ENCODE data around the gene ARMC9. TPM values are rescaled to one million over a fixed set of nuclear protein-coding genes. Genes with fewer than 3 reads are reported as not detected.
"Not testable (repeated sequence)": the region's sequence is repeated elsewhere in the genome, so short reads cannot be mapped to it uniquely, and the experiment has no call there.

Gene ARMC9
- total RNA-seq, 1 donor from 2014 or later: 19.9 TPM

DNA sequence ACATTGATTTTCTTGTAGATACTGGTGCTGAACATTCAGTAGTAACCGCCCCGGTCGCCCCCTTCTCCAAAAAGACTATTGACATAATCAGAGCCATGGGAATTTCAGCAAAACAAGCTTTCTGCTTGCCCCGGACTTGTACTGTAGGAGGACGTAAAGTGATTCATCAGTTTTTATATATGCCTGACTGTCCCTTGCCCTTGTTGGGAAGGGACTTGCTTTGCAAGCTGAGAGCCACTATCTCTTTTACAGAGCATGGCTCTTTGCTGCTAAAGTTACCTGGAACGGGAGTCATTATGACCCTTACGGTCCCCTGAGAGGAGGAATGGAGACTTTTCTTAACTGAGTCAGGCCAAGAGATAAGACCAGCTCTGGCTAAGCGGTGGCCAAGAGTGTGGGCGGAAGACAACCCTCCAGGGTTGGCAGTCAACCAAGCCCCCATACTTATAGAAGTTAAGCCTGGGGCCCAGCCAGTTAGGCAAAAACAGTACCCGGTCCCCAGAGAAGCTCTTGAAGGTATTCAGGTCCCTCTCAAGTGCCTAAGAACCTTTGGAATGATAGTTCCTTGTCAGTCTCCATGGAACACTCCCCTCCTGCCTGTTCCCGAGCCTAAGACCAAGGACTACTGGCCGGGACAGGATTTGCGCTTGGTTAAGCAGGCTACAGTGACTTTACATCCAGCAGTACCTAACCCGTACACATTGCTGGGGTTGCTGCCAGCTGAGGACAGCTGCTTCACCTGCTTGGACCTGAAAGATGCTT is 205.2 kb downstream of the ARMC9 start:
- DNase-seq: not testable (repeated sequence)

- not testable (repeated sequence) for DNase-seq
Observed at GRCh38 chr2:231404183-231404578, 205.8 kb downstream of the ARMC9 start.

DNA sequence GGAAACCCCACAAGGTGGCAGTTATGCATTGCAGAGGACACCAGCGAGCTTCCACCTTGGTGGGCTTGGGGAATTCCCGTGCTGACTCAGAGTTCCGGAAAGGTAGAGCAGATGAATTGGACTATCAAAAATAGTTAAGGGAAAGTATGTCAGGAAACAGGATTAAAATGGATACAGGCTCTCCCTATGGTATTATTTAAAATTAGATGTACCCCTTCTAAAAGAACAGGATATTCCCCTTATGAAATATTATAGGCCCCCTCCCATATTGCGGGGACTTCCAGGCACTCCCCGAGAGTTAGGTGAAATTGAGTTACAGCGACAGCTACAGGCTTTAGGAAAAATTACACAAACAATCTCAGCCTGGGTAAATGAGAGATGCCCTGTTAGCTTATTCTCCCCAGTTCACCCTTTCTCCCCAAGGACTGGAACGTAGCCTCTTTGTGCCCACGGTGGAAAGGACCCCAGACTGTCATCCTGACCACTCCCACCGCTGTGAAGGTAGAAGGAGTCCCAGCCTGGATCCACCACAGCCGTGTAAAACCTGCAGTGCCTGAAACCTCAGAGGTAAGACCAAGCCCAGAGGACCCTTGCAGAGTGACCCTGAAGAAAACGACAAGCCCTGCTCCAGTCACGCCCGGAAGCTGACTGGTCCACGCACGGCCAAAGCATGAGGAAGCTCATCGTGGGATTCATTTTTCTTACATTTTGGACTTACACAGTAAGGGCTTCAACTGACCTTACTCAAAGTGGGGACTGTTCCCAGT is 207.4 kb downstream of the ARMC9 start:
- peak; percentile 51 for DNase-seq

DNA sequence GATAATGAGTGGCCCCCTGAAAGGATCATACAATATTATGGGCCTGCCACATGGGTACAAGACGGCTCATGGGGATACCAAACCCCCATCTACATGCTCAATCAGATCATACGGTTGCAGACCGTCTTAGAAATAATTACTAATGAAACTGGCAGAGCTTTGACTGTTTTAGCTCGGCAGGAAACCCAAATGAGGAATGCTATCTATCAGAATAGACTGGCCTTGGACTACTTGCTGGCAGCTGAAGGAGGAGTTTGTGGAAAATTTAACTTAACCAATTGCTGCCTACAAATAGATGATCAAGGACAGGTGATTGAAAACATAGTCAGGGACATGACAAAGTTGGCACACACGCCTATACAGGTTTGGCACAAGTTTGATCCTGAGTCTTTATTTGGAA is 209.3 kb downstream of the ARMC9 start:
- not testable (repeated sequence) for DNase-seq

DNA sequence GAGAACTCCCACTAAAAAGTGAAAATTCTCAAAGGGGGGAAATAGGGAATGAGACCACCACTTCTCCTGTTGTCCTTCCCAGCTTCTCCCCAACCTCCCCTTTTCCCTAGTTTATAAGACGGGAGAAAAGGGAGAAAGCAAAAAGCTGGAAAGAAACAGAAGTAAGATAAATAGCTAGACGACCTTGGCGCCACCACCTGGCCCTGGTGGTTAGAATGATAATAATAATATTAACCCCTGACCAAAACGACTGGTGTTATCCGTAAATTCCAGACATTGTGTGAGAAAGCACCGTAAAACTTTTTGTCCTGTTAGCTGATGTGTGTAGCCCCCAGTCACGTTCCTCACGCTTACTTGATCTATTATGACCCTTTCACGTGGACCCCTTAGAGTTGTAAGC is 209.9 kb downstream of the ARMC9 start:
- DNase-seq: not testable (repeated sequence)

- no peak for DNase-seq
Observed at GRCh38 chr2:231409776-231410175, 211.3 kb downstream of the ARMC9 start.

DNA sequence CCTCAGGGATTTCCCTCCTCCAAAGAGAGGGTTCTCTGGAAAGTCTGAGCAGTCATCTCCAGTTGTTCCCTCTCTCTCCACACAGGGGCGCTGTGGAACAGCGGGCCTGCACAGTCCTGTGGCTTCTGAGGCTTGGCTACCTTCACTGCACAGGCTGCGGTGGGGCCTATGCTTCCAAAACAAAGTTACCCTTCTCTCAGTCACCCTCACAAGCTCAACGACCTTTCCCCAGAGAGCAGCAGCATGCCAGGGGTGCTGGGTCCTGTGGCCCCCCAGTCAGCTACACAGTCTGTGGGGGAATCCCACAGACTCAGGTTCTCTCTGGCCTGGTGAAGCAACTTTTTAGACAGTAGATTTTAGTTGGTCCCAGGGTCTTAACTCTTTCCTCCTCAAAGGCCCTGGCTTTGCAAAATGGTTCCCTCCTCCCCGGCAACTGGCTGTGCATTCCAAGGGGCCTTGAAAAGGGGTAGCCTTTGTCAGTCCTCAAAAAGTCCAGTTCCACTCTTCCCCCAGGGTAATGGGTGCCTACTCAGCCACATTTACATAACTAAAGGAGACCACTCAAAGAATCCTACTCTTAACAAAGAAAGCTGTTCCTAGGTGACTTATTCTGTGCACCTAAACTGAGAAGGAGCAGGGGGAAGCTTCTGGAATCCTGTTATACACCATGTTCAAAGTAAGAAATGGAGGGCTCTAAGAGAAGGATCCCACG is 212.0 kb downstream of the ARMC9 start:
- no peak for DNase-seq

GRCh38 chr2:231411237-231411636 is 212.8 kb downstream of the ARMC9 start:
- DNase-seq: no peak

DNA sequence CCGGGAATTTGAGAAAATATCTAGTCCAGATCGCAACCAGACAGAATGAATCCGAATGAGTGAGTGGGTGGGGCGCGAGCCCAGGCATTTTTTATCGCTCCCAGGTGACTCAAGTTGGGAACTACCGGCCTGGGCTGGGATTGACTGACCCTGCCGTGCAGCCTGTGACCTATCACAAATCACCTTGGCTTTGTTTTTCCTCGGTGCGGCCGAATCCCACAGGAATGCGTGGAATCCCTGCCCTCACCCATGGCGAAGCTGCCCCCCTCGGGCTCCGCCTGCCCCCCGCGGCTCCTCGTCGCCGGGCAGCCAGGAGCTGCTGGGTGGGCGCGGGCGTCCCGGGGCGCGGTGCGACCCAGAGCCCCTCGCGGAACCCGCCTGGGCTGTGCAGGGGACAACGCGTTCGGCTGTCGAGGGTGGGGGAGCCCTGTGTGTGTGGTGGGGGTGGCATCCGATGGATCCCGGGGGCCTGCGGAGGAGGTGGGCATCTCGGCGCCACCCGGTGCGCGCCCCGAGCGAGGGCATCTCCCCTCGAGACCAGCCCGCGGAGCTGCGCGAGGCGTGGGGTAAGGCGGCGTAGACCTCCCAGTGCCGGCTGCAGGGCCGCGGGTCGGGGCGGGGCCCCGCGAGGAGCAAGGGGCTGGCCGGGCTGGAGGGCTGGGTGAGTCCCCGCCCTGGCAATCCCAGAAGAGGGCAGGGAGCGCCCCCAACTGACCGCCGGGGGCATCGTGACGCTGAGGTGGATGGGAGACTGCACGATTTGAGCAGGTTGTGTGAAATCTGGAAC is 213.6 kb downstream of the ARMC9 start:
- peak; percentile 87 for DNase-seq

- DNase-seq: no peak
Observed at GRCh38 chr2:231412618-231412963, 214.2 kb downstream of the ARMC9 start.

- DNase-seq: no peak
Observed at GRCh38 chr2:231413456-231413855, 215.0 kb downstream of the ARMC9 start.

DNA sequence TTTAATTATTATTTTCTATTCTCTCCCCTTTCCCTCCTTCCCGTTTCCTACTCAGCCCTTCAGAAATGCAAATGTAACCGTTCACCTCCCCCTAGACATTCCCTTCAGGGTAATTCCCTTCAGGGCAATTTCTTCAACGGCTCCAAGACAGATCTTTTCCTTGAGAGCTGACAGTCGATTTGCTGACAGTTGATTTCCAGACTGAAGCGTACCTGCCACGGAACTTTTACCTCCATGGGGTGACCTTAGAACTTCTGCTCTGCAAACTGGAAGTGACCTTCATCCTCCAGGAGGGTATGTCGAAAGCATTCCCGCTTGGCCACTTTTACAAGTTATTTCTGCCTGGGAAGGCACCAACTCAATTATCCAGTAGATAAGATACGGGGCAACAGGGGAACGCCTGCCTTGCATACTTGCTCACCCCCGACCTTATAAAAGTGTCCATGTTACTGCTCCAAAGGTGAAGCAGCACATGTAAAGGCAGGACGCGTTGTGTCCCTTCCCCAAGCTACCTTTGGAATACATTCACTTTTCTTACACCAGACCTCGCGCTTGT is 215.6 kb downstream of the ARMC9 start:
- DNase-seq: no peak

GRCh38 chr2:231415029-231415428 is 216.6 kb downstream of the ARMC9 start:
- DNase-seq: peak; percentile 51

GRCh38 chr2:231418820-231419640 is 220.6 kb downstream of the ARMC9 start:
- DNase-seq: no peak

DNA sequence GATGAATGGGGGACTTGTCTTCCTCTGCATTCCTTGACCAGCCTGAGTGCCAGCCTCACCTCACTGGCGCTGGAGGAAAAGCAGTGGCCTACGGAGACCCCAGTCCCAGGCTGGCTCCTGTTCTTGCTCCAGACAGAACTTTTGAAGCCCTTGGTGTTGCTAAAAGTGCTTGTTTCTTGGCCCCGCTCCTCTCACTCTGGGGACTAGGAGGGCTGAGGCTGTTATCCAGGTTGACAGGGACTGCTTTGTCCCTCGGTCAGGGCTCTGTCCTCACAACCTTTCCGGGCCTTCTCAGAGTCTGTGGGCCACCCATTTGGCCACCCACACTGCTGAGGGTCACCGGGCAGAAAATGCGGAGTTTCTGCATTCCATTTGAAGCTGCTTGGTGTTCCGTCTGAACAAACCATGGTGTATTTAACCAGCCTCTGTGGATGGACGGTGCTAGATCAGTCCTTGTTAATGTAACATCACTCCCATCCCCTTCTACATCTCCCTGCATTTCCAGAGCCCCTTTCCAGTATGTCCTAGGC is 222.7 kb downstream of the ARMC9 start:
- no peak for DNase-seq

DNA sequence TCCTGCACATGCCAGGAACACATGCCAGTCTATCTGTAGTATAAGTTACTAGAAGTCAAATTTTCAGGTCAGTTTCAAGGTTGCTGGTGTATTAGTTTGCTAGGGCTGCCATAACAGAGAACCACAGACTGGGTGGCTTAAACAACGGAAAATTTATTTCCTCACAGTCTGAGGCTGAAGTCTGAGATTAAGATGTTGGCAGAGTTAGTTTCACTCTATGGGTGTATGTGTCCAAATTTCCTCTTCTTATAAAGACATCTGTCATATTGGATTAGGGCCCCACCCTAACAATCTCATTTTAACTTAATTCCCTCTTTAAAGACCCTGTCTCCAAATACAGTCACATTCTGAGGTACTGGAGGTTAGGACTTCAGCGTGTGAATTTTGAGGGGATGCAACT is 223.6 kb downstream of the ARMC9 start:
- DNase-seq: no peak

- no peak for DNase-seq
Observed at GRCh38 chr2:231423176-231423575, 224.7 kb downstream of the ARMC9 start.
